Forelimb muscle (tissue), 1 donor: Measurements from ENCODE around the gene FAM227B. TPM values are rescaled to one million over a fixed set of nuclear protein-coding genes. Genes with fewer than 3 reads are reported as not detected.
A peak's percentile ranks its signal among the peaks of the same experiment; 100 is the strongest.
"Not testable (repeated sequence)": the region's sequence is repeated elsewhere in the genome, so short reads cannot be mapped to it uniquely, and the experiment has no call there.

Source experiments
- DNase-seq: peaks from one replicate; pipeline ENCODE4 v3.0.0-alpha.2; 2013; ENCODE audit warnings: low read depth
- polyA plus RNA-seq: library from polyadenylated mRNA; unstranded; fragments of 120-200 nt; gene quantifications from one replicate; pipeline ENCODE4 v1.2.1, GENCODE V29; 2013; ENCODE audit not compliant: insufficient read length

FAM227B gene
- polyA plus RNA-seq, 1 donor = 7.7 TPM

- DNase-seq = no peak
Measured at GRCh38 chr15:49494842-49495241, 125.8 kb downstream of the FAM227B start.

GRCh38 chr15:49492830-49493229, 127.8 kb downstream of the FAM227B start:
- DNase-seq = no peak

DNA sequence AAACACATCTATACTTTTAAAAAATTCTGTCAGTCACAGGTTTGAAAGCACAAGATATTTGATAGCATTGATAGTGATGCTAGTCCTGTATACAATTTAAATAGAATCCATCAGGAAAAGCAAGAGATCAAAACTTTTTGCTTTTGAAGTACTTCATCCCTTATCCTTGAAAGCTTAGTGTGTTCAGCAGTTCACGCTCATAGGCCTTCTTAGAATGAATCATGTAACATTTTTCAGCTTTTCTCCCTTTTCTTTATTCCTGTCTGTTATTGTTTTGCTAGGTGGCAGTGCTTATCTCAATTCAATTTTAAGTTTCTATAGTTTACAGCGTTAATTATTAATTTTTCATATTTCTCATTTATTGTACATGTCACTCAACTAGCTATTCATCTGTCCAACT, 128.5 kb downstream of the FAM227B start:
- DNase-seq = no peak

DNA sequence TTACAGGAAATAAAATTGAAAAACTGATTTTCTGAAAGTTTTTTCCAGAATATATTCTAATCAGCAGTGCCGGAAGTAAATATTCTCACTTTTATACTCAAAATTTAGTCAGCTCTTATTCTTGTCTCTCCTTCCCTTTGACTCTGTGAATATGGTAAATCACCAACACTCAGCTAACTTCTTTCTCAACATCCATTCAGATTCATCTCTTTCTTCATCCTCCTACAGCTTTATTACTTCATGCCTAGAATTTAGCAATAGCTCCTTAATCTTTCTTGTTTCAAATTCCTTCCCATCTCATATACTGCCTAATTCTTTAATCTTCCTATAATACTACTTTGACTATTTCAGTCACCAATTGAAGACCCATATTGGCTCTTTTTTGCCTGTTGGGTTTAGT, 129.7 kb downstream of the FAM227B start:
- no peak for DNase-seq

- peak; percentile 57 for DNase-seq
Measured at GRCh38 chr15:49485401-49485800, 135.2 kb downstream of the FAM227B start.

DNA sequence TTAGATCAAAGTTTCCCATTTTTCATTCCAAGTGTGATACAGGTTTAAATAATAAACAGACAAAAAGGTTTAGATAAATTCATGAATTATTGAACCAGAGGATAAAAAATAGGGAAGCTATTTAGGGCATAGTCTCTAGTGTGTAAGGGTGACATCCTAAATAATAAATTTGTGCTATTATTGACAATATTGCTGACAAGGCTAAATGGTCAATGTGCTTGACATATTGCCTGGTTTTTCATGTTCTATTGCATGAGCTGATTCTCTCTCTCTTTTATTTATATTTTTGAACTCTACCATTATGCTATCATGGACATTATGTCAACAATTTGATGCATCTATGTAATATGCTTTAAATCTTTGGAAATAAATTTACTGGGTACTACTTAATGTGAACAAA, 141.6 kb downstream of the FAM227B start:
- not testable (repeated sequence) for DNase-seq

DNA sequence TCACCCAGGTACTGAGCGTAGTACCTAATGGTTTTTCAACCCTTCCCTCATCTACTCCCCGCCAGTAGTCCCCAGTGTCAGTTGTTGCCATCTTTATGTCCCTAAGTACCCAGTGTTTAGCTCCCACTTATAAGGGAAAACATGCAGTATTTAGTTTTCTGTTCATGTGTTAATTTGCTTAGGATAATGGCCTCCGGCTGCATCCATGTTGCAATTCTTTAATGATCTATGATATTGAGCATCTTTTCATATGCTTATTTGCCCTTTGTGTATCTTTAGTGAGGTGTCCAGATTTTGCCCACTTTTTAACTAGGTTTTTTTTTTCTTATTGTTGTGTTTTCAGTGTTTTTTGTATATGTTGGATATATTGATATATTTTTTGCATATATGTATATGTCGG, 142.6 kb downstream of the FAM227B start:
- DNase-seq = not testable (repeated sequence)

DNA sequence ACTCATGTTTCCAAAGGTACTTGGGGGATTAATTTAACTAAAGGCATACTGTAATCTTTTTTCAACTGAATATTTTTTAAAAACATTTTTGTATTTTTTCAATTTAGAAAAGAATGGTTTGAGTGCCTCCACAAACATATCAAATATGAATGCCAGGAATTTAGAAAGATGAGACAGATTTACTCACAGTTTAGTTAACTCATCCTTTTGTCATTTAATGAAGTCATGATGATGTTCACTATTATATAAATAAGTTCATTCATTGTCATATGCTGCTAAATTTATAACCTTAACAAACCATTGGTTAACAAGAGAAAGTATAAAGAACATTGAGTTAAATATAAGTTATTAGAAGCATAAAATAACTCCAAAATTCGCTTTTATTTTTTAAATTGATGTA, 147.6 kb downstream of the FAM227B start:
- no peak for DNase-seq

DNA sequence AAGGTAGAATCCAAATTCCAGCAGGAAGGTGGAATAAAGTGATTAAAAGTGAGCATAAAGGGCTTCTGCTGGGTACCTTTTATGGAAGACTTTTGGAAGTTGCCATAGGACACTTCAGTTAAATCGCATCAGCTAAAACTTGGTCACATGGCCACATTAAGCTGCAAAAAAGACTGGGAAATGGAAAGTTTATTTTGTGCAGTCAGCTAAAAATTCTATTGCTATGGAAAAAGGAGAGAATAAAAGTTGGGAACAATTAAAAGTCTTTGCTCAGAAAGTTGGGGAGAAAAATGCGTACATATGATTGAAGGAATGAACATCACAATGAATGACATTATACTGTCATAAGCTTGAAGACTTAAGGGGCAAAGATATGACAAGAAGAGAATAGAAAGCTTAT, 148.3 kb downstream of the FAM227B start:
- DNase-seq = no peak

- no peak for DNase-seq
Measured at GRCh38 chr15:49471733-49472132, 148.9 kb downstream of the FAM227B start.

DNA sequence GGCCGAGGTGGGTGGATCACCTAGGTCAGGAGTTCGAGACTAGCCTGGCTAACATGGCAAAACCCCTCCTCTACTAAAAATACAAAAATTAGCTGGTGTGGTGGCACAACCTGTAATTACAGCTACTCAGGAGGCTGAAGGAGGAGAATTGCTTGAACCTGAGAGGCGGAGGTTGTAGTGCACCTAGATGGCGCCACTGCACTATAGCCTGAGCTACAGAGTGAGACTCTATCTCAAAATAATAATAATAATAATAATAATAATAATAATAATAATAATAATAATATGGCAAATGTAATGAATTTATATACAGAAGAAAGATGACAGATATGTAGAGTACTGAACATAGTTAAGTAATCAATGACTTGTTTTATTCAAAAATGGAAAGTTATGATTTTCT, 149.4 kb downstream of the FAM227B start:
- DNase-seq = not testable (repeated sequence)

- no peak for DNase-seq
Measured at GRCh38 chr15:49468481-49468839, 152.2 kb downstream of the FAM227B start.

GRCh38 chr15:49467746-49468480, 152.7 kb downstream of the FAM227B start:
- no peak for DNase-seq

- DNase-seq = no peak
Measured at GRCh38 chr15:49466119-49466518, 154.5 kb downstream of the FAM227B start.

DNA sequence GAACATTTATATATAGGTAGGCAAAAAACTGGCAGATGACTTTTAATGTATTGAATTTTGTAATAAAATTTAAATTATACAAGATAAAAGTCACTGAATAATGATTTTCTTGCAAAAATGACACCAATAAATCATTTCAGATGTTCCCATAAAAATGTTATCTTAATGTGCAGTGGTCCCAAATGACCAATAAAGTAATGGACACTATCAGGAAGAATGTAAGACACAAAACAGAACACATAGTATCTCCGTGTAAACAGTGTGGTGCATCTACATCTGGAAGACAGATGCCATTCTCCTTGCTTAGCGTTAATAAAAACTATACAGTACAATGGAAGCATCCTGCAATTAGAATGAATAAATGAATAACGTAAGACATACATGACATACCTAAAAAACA, 156.1 kb downstream of the FAM227B start:
- DNase-seq = no peak

- no peak for DNase-seq
Measured at GRCh38 chr15:49462232-49462844, 158.3 kb downstream of the FAM227B start.

DNA sequence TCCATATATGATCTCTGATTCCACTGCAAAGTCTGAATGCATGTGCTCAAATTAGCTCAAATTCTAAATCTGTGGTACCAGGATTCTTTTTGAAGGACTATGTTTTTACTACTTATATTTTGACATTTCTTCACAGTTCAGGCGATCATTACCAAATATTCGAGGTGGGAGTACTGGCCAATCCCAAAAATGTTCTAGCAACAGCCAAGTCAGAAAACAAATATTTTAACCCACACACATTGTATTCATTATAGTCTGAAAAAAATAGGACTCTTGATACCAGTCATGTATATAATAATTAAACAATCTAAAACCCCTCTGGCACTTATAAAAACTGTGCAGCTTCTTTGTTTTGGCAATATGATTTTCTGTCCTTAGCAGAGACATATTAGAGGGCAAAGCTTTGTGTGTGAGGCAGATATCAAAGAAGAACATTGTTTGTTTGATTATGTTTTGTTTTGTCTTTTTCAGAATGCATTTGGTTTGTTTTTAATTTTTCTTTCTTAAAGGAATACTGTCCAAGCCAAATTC, 160.1 kb downstream of the FAM227B start:
- DNase-seq = no peak

DNA sequence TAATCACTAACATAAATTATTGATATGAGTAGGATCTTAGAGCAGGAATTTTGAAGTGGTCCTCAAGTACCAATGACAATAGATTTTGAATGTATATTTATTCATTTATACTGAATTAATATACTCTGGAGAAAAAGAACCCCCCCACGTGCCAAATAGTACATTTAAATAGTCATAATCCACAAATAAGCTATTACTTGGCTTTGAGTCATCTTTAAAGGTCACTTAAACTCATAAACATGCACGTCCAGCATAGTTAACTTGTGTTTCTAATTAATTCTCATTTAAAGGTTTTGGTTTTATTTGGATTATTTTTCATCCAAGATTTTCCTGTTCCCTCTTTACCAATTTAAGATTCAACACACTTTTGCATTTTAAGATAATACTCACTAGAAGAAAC, 162.5 kb downstream of the FAM227B start:
- no peak for DNase-seq

- DNase-seq = no peak
Measured at GRCh38 chr15:49456166-49456565, 164.5 kb downstream of the FAM227B start.

DNA sequence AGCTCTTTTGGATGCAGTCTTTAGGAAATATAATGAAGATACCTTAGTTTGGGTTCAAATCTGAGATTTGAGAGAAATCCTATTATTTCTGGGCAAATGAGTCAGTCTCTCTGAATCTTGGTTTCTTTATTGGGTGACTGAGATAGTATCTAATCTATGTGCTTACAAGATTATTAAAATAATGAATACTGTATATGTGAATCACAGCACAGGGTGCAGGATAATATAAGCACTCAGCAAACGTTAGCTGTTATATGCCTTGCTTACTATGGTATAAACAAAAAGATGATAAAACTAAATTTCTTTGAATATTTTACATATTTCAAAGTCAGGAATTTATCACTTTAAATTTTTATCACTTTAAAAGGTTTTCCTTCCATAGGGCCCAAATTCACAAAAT, 168.0 kb downstream of the FAM227B start:
- DNase-seq = no peak

GRCh38 chr15:49441816-49442215, 178.8 kb downstream of the FAM227B start:
- DNase-seq = no peak

- DNase-seq = no peak
Measured at GRCh38 chr15:49441356-49441755, 179.3 kb downstream of the FAM227B start.

DNA sequence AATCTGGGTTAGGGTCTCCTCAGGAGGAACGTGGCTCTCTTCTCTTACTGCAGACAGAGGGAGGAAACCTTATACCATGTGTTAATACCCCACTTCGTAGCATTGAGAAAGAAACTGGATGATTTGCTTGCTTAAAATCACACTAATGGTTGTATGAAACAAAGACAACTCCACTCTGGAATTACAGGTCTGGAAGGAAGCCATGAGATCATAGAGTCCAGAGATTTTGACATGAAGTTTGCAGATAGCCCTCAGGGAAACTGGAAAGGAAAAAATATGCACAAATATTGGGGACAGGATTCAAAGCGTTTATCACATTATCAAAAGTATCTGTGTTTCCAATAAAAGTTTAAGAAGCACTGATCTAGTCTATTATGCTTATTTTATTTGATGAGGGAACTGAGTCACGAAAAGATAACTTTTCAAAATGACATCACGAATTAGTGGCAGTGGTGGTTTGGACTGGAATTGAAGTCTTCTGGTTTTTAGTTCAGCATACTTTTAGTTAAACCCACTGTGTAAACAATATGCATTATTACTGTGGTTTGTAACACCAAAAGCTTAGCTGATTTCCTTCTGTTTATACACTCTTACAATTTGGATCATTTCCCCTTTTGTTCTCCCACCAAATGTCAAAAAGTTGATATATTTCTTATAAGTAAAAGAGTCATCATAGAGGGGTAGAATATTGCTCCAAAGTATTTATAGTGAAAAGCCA, 180.8 kb downstream of the FAM227B start:
- DNase-seq = no peak
